HL-60 (cell line): Measurements from ENCODE around the gene DNASE1L2.

Experiments
- DNase-seq, 2 experiments: peaks; one replicate each; pipeline ENCODE4 v3.0.0-alpha.2; 2010 to 2020; ENCODE audit warnings: low read depth in 1 of 2, low spot score in 1 of 2
- H3K27ac ChIP-seq: fragments of 250-450 bp; sonication (Bioruptor Pico); replicated peaks from 2 replicates; pipeline ENCODE4 v1.5.1; 2020; ENCODE audit warnings: mild to moderate bottlenecking, moderate library complexity
- H3K27me3 ChIP-seq: fragments of 250-450 bp; sonication (Bioruptor Pico); 2 replicates; pipeline ENCODE4 v1.5.1; 2021; ENCODE audit warnings: mild to moderate bottlenecking, moderate library complexity; ENCODE audit not compliant: insufficient read depth, poor library complexity, severe bottlenecking
- H3K4me3 ChIP-seq: replicated peaks from 2 replicates; pipeline ENCODE4 v1.5.1; 2011; ENCODE audit warnings: mild to moderate bottlenecking, control low read depth, low read length; ENCODE audit not compliant: insufficient read depth
- GABPA ChIP-seq: IDR thresholded peaks from 2 replicates; pipeline ENCODE4 v1.6.1; 2012; ENCODE audit warnings: low read depth
- POLR2AphosphoS5 ChIP-seq: IDR thresholded peaks from 2 replicates; pipeline ENCODE4 v1.6.1; 2012; ENCODE audit warnings: low read depth
- REST ChIP-seq: IDR thresholded peaks from 2 replicates; pipeline ENCODE4 v1.6.1; 2012; ENCODE audit warnings: low read depth; ENCODE audit not compliant: insufficient replicate concordance
- SPI1 ChIP-seq: IDR thresholded peaks from 2 replicates; pipeline ENCODE4 v1.6.1; 2012; ENCODE audit warnings: low read depth, mild to moderate bottlenecking, borderline replicate concordance
- TF ChIP-seq, protein P1 (sequence below): IDR thresholded peaks from one replicate; pipeline ENCODE4 v1.5.1; 2011; ENCODE audit warnings: low read length, control low read depth, inconsistent platforms; ENCODE audit not compliant: insufficient read depth

Gene DNASE1L2

DNA sequence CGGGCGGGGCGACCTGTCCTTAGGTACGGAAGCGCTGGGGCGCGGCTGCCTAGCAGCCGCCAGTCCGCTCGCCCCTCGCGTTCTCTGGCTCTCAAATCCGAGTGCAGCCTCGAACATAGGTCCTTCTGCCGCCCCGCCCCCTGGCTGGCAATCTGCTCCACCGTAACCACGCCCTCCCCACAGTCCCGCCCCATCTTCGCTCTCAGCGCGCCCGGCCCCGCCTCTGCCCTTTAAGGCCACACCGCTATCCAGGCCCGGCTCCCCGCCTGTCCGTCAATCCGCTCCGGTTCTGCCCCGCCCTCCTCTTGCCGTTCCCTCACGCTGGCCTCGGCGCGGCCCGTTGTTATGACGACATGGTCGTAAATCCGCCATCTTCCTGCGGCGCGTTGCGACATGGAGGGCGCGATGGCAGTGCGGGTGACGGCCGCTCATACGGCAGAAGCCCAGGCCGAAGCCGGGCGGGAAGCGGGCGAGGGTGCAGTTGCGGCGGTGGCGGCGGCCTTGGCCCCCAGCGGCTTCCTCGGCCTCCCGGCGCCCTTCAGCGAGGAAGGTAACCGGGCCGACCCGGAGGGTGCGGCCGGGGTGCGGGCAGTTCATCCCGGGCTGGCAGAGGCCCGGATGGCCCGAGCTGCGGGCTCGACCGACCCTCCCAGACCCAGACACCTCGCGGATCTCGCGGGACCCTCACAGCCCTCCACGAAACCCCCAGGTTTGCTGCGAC lies 12.9 kb upstream of the DNASE1L2 start, which contains the start of gene E4F1:
E4F1 (plus strand) TSS at position 371 of the 721 bp plus-strand sequence; CDS start at position 394, 23 bp downstream.
- H3K4me3 ChIP-seq, result peak within 1 kb of the TSS; percentile 76
- peak; percentile 100 for DNase-seq
- H3K27ac ChIP-seq, result peak within 1 kb of the TSS; percentile 80
- H3K27me3 ChIP-seq, result no peaks in the 10 kb centered on the region
- TF ChIP-seq POLR2AphosphoS5 (peak; percentile 85), GABPA (no peak), SPI1 (no peak), REST (peak; percentile 14)
- TF ChIP-seq, protein P1, sequence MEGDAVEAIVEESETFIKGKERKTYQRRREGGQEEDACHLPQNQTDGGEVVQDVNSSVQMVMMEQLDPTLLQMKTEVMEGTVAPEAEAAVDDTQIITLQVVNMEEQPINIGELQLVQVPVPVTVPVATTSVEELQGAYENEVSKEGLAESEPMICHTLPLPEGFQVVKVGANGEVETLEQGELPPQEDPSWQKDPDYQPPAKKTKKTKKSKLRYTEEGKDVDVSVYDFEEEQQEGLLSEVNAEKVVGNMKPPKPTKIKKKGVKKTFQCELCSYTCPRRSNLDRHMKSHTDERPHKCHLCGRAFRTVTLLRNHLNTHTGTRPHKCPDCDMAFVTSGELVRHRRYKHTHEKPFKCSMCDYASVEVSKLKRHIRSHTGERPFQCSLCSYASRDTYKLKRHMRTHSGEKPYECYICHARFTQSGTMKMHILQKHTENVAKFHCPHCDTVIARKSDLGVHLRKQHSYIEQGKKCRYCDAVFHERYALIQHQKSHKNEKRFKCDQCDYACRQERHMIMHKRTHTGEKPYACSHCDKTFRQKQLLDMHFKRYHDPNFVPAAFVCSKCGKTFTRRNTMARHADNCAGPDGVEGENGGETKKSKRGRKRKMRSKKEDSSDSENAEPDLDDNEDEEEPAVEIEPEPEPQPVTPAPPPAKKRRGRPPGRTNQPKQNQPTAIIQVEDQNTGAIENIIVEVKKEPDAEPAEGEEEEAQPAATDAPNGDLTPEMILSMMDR, result no peak

DNA sequence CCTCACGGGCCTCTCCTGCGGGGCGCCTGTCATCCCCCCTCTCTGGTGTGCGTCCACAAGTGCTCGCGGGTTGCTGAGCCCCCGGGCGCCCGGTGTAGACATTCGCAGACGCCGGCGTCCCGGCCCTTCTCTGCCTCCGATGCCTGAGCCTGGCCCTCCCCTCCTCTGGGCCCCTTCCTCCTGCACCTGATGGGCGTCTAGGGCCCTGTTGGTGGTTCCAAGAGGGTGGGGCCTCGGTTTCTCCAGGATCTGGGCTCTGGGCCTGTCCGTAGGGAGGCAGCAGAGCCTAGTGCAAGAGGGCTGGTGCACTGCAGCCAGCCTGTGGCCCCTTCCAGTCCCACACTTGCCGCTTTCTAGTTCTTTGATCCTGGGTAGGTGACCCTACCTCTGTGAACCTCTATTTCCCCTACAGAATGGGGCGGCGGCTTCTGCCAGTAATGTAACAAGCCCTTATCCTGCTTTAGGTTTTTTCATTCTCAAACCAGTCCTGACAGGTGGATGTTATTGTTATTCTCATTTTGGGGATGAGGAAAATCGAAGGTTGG lies 12.2 kb upstream of the DNASE1L2 start:
- Histone ChIP-seq H3K27me3 (no peaks in the 10 kb centered on the region), H3K4me3 (peak overlapping the region; percentile 76), H3K27ac (peak overlapping the region; percentile 80)
- TF ChIP-seq REST (no peak), GABPA (no peak), POLR2AphosphoS5 (no peak)
- TF ChIP-seq, protein P1, result no peak
- peak; percentile 49 to 65 for DNase-seq

DNA sequence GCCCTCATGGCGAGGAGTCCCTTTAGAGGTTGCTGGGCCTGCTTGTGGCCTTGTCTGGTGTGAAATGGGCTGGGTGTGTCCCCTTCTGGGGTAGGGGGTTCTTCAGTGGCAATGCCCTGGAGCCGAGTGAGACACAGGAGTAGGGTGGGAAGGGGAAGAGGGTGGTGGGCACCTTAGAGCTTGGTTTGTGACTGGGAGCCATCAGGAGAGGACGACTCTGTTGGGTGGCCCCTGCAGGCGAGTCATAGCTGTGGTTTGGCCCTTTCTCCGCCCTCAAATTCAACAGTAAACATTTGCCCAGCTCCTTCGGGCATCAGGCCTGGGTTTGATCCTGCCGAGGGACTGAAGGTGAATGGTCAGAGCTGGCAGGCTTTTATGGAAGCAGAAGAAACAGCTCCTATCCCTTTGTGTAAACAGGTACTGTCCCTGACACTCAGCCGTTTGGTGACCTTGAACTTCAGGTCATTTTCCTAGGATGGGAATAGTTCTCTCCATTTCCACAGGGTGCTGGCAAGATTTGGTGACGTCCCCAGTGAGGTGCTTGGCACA lies 9.9 kb upstream of the DNASE1L2 start:
- Histone ChIP-seq H3K27me3 (no peaks in the 10 kb centered on the region), H3K4me3 (no peak overlapping the region), H3K27ac (no peak overlapping the region)
- TF ChIP-seq REST (no peak), POLR2AphosphoS5 (no peak), SPI1 (no peak), GABPA (no peak)
- TF ChIP-seq, protein P1, result no peak
- no peak for DNase-seq
